HCT116 (cell line): Measurements from ENCODE around the gene PALB2. TPM values are rescaled to one million over a fixed set of nuclear protein-coding genes. Genes with fewer than 3 reads are reported as not detected.

Source experiments
- ATAC-seq: fragments of 200-7000 bp; cut with Tn5 transposase; 2 replicates; pipeline ENCODE4 v1.9.1; 2020; ENCODE audit warnings: mild to moderate bottlenecking, moderate library complexity
- BruUV-seq: library from RNA; stranded (reverse); fragments of 400-500 nt; replicated peaks from 2 replicates; lab custom pipeline; 2021; lab: Mats Ljungman, UMichigan
- CTCF ChIA-PET: fragments of 300-600 bp; sonication (Branson Sonifier 250); formaldehyde crosslinking; loops from one replicate; lab custom pipeline; 2021; ENCODE audit warnings: antibody characterized with exemption; lab: Charles Lee
- POLR2A ChIA-PET: fragments of 300-600, 350-600 bp; sonication (Branson Sonifier 250); formaldehyde crosslinking; loops from one replicate; lab custom pipeline; 2021; ENCODE audit warnings: antibody characterized with exemption; lab: Charles Lee
- RAD21 ChIA-PET, 2 experiments: fragments of 300-600 bp; sonication (Branson Sonifier 250); formaldehyde crosslinking; loops; one replicate each; lab custom pipeline; 2023; ENCODE audit warnings: low total read pairs in 2 of 2; ENCODE audit not compliant: uncharacterized antibody in 2 of 2, unreplicated experiment in 2 of 2, low non-redundant PET in 1 of 2; lab: Charles Lee
- DNase-seq: peaks from one replicate; pipeline ENCODE4 v3.0.0-alpha.2; 2010; ENCODE audit warnings: low read depth, low spot score
- H2AFZ ChIP-seq: fragments of 200-600 bp; shearing (Covaris generic), sonication (generic); 2 replicates; pipeline ENCODE4 v1.6.1; 2017; ENCODE audit warnings: low read depth, mixed run types, mixed read lengths, antibody characterized with exemption, low read length; ENCODE audit not compliant: poor library complexity, severe bottlenecking
- H3K27ac ChIP-seq: 2 replicates; pipeline ENCODE4 v1.5.1; 2012; ENCODE audit warnings: low read depth, low read length
- H3K27me3 ChIP-seq: fragments of 200-600 bp; sonication (generic); 2 replicates; pipeline ENCODE4 v1.6.1; 2016; ENCODE audit warnings: mixed run types, low read length, mixed read lengths; ENCODE audit not compliant: insufficient read depth
- H3K36me3 ChIP-seq, 2 experiments: fragments of 200-500 bp in 1 of 2; fragments of 200-600 bp in 1 of 2; sonication (Bioruptor generic) in 1 of 2; sonication (generic) in 1 of 2; 2 replicates each; pipeline versions ENCODE4 v1.5.1 to v1.6.1; 2014 to 2016; ENCODE audit warnings: low read length in 2 of 2, inconsistent platforms in 1 of 2, mixed read lengths in 1 of 2, mixed run types in 1 of 2; ENCODE audit not compliant: insufficient read depth in 2 of 2, control insufficient read depth in 1 of 2
- H3K4me1 ChIP-seq, 2 experiments: fragments of 200-600 bp in 1 of 2; sonication (generic) in 1 of 2; 2 replicates each; pipeline versions ENCODE4 v1.5.1 to v1.6.1; 2012 to 2017; ENCODE audit warnings: low read length in 2 of 2, inconsistent platforms in 1 of 2, mild to moderate bottlenecking in 1 of 2, mixed read lengths in 1 of 2, mixed run types in 1 of 2, moderate library complexity in 1 of 2; ENCODE audit not compliant: insufficient read depth in 2 of 2, control insufficient read depth in 1 of 2
- H3K4me2 ChIP-seq: fragments of 200-600 bp; sonication (generic); 2 replicates; pipeline ENCODE4 v1.6.1; 2017; ENCODE audit warnings: mixed run types, low read length, mixed read lengths
- H3K4me3 ChIP-seq, 2 experiments: fragments of 200-600 bp in 1 of 2; sonication (generic) in 1 of 2; replicated peaks in 1 of 2; 2 replicates each; pipeline ENCODE4 v1.5.1; 2011 to 2016; ENCODE audit warnings: low read length in 2 of 2, control low read depth in 1 of 2, low read depth in 1 of 2, mild to moderate bottlenecking in 1 of 2, mixed read lengths in 1 of 2, mixed run types in 1 of 2
- H3K79me2 ChIP-seq: fragments of 200-600 bp; sonication (generic); 2 replicates; pipeline ENCODE4 v1.6.1; 2017; ENCODE audit warnings: mild to moderate bottlenecking, mixed run types, low read length, moderate library complexity, mixed read lengths; ENCODE audit not compliant: insufficient read depth
- H3K9ac ChIP-seq: fragments of 200-600 bp; sonication (generic); 2 replicates; pipeline ENCODE4 v1.6.1; 2016; ENCODE audit warnings: low read length, mixed read lengths
- H3K9me2 ChIP-seq: fragments of 200-600 bp; sonication (generic), shearing (Covaris generic); 2 replicates; pipeline ENCODE4 v1.6.1; 2017; ENCODE audit warnings: mixed run types, mild to moderate bottlenecking, moderate library complexity; ENCODE audit not compliant: insufficient read depth
- H3K9me3 ChIP-seq, 2 experiments: fragments of 200-500 bp in 1 of 2; fragments of 200-600 bp in 1 of 2; sonication (Bioruptor generic) in 1 of 2; sonication (generic) in 1 of 2; 2 replicates each; pipeline ENCODE4 v1.6.1; 2014 to 2017; ENCODE audit warnings: low read length in 2 of 2, mixed read lengths in 2 of 2, inconsistent platforms in 1 of 2, low read depth in 1 of 2, mild to moderate bottlenecking in 1 of 2, mixed run types in 1 of 2, moderate library complexity in 1 of 2; ENCODE audit not compliant: control insufficient read depth in 1 of 2, insufficient read depth in 1 of 2
- H4K20me1 ChIP-seq: fragments of 200-600 bp; sonication (generic), shearing (Covaris generic); 2 replicates; pipeline ENCODE4 v1.6.1; 2017; ENCODE audit warnings: mixed run types, mild to moderate bottlenecking, moderate library complexity; ENCODE audit not compliant: insufficient read depth
- CBX3 ChIP-seq: IDR thresholded peaks from 2 replicates; pipeline ENCODE4 v1.6.1; 2012; ENCODE audit warnings: low read depth
- CEBPB ChIP-seq: IDR thresholded peaks from 2 replicates; pipeline ENCODE4 v1.6.1; 2012; ENCODE audit warnings: low read depth
- EZH2 ChIP-seq: fragments of 200-600 bp; sonication (generic); IDR thresholded peaks from 2 replicates; pipeline ENCODE4 v1.6.1; 2017; ENCODE audit warnings: antibody characterized with exemption, mixed run types
- FOSL1 ChIP-seq: IDR thresholded peaks from 2 replicates; pipeline ENCODE4 v1.6.1; 2012; ENCODE audit warnings: low read depth
- JUND ChIP-seq: IDR thresholded peaks from 2 replicates; pipeline ENCODE4 v1.6.1; 2012
- POLR2AphosphoS5 ChIP-seq: IDR thresholded peaks from 2 replicates; pipeline ENCODE4 v1.6.1; 2011; ENCODE audit warnings: mild to moderate bottlenecking, low read depth, low read length, moderate library complexity
- RAD21 ChIP-seq: IDR thresholded peaks from 2 replicates; pipeline ENCODE4 v1.6.1; 2012; ENCODE audit warnings: low read depth, mild to moderate bottlenecking
- SRF ChIP-seq: IDR thresholded peaks from 2 replicates; pipeline ENCODE4 v1.6.1; 2012; ENCODE audit warnings: low read depth
- TCF7L2 ChIP-seq: IDR thresholded peaks from 2 replicates; pipeline ENCODE4 v1.7.0; 2011; ENCODE audit warnings: borderline replicate concordance, inconsistent platforms; ENCODE audit not compliant: insufficient read depth, insufficient read length; ENCODE audit errors: extremely low read depth
- ZFX ChIP-seq: fragments of 450-650 bp; IDR thresholded peaks from 2 replicates; pipeline ENCODE4 v1.6.1; 2017
- ZNF274 ChIP-seq: fragments of 200-500 bp; sonication (Bioruptor generic); IDR thresholded peaks from 2 replicates; pipeline ENCODE4 v1.6.1; 2014; ENCODE audit warnings: mild to moderate bottlenecking, low read depth, low read length, inconsistent platforms
- intact Hi-C: fragments of 100-400 bp; cut with micrococcal nuclease; formaldehyde crosslinking; loops from 2 replicates; pipeline ENCODE4 v1.10.0; 2022
- total RNA-seq: library from RNA; stranded (reverse); gene quantifications from one replicate; pipeline ENCODE4 v1.2.1, GENCODE V29; 2021; ENCODE audit not compliant: unreplicated experiment
- TF ChIP-seq, protein P1 (sequence below): IDR thresholded peaks from 2 replicates; pipeline ENCODE4 v1.6.1; 2011; ENCODE audit warnings: mild to moderate bottlenecking, low read length, moderate library complexity; ENCODE audit not compliant: insufficient replicate concordance; ENCODE audit errors: extremely low read depth
- TF ChIP-seq, protein P2 (sequence below): IDR thresholded peaks from 2 replicates; pipeline ENCODE4 v1.6.1; 2012
- TF ChIP-seq, protein P3 (sequence below): IDR thresholded peaks from 2 replicates; pipeline ENCODE4 v1.6.1; 2012; ENCODE audit warnings: low read depth

Gene PALB2
- total RNA-seq, 1 experiment from 2014 or later = 15.6 TPM

DNA sequence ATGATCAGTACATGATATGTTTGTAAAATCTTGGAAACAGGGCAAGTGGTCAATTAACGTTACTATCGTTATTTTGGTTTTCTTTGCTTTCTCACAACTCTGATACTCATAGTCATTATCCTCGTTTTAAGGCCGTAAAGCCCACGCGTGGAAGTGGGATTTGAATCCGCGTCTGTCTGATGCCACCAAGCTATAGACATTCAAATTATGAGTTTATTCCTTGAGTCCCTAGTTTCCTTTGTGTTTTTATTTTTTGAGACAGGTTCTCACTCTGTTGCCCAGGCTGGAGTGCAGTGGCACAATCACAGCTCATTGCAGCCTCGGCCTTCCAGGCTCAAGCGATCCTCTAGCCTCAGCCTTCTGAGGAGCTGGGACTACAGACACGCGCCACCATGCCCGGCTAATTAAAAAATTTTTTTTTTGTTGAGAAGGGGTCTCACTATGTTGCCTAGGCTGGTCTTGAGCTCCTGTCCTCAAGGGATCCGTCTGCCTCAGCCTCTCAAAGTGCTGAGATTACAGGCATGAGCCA is 1.2 kb upstream of the PALB2 start:
- Histone ChIP-seq H3K9me3 (no peaks in the 10 kb centered on the region), H3K27me3 (no peaks in the 10 kb centered on the region), H3K4me3 (peak overlapping the region; percentile 70 to 100), H2AFZ (no peak overlapping the region), H3K27ac (peak overlapping the region; percentile 70), H3K79me2 (peaks cover 74% of the 10 kb centered on the region), H3K9me2 (no peaks in the 10 kb centered on the region), H3K4me2 (peak overlapping the region; percentile 90), H3K9ac (peak overlapping the region; percentile 85), H3K4me1 (peaks cover 2 to 23% of the 10 kb centered on the region in 2 experiments; a peak in 3 of 4 replicates), H4K20me1 (no peaks in the 10 kb centered on the region), H3K36me3 (peaks cover 5 to 10% of the 10 kb centered on the region in 2 experiments; a peak in 3 of 4 replicates)
- TF ChIP-seq CEBPB (no peak), FOSL1 (no peak), RAD21 (no peak), POLR2AphosphoS5 (no peak), SRF (no peak), JUND (no peak), EZH2 (no peak), ZFX (no peak), TCF7L2 (no peak), ZNF274 (no peak), CBX3 (no peak)
- TF ChIP-seq, protein P1, sequence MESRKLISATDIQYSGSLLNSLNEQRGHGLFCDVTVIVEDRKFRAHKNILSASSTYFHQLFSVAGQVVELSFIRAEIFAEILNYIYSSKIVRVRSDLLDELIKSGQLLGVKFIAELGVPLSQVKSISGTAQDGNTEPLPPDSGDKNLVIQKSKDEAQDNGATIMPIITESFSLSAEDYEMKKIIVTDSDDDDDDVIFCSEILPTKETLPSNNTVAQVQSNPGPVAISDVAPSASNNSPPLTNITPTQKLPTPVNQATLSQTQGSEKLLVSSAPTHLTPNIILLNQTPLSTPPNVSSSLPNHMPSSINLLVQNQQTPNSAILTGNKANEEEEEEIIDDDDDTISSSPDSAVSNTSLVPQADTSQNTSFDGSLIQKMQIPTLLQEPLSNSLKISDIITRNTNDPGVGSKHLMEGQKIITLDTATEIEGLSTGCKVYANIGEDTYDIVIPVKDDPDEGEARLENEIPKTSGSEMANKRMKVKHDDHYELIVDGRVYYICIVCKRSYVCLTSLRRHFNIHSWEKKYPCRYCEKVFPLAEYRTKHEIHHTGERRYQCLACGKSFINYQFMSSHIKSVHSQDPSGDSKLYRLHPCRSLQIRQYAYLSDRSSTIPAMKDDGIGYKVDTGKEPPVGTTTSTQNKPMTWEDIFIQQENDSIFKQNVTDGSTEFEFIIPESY = no peak
- TF ChIP-seq, protein P2, sequence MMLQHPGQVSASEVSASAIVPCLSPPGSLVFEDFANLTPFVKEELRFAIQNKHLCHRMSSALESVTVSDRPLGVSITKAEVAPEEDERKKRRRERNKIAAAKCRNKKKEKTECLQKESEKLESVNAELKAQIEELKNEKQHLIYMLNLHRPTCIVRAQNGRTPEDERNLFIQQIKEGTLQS = no peak
- TF ChIP-seq, protein P3, sequence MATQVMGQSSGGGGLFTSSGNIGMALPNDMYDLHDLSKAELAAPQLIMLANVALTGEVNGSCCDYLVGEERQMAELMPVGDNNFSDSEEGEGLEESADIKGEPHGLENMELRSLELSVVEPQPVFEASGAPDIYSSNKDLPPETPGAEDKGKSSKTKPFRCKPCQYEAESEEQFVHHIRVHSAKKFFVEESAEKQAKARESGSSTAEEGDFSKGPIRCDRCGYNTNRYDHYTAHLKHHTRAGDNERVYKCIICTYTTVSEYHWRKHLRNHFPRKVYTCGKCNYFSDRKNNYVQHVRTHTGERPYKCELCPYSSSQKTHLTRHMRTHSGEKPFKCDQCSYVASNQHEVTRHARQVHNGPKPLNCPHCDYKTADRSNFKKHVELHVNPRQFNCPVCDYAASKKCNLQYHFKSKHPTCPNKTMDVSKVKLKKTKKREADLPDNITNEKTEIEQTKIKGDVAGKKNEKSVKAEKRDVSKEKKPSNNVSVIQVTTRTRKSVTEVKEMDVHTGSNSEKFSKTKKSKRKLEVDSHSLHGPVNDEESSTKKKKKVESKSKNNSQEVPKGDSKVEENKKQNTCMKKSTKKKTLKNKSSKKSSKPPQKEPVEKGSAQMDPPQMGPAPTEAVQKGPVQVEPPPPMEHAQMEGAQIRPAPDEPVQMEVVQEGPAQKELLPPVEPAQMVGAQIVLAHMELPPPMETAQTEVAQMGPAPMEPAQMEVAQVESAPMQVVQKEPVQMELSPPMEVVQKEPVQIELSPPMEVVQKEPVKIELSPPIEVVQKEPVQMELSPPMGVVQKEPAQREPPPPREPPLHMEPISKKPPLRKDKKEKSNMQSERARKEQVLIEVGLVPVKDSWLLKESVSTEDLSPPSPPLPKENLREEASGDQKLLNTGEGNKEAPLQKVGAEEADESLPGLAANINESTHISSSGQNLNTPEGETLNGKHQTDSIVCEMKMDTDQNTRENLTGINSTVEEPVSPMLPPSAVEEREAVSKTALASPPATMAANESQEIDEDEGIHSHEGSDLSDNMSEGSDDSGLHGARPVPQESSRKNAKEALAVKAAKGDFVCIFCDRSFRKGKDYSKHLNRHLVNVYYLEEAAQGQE = no peak
- DNase-seq (no peak), ATAC-seq (no peak)
- CTCF ChIA-PET = interaction anchor here (3.0 kb wide), 1 partner anchor 46 kb away, joined by 7 read pairs; the partner anchor contains the start of gene NDUFAB1
- BruUV-seq = no TSS peak
- RAD21 ChIA-PET = no interaction called here
- POLR2A ChIA-PET = no interaction called here
- intact Hi-C loops = no loop called here
